K562 (cell line): ENCODE results near the gene ING4. TPM values are rescaled to one million over a fixed set of nuclear protein-coding genes. Genes with fewer than 3 reads are reported as not detected.

ENCODE experiments used
- CBFA2T3 ChIP-seq: fragments of 450-650 bp; IDR thresholded peaks from 2 replicates; pipeline ENCODE4 v1.6.1; 2017
- CEBPG ChIP-seq, 3 experiments: fragments of 200-800 bp in 1 of 3; sonication (Bioruptor generic) in 1 of 3; sonication (generic) in 1 of 3; formaldehyde crosslinking in 1 of 3; IDR thresholded peaks in 2 of 3; conservative IDR thresholded peaks in 1 of 3; 2 replicates each; pipeline versions ENCODE4 v1.6.1 to v1.8.0; 2016 to 2022; ENCODE audit warnings: missing compliant biosample characterization in 2 of 3, missing genetic modification characterization in 2 of 3, mild to moderate bottlenecking in 1 of 3, missing genetic modification reagents in 1 of 3
- DPF2 ChIP-seq: fragments of 450-650 bp; IDR thresholded peaks from 2 replicates; pipeline ENCODE4 v1.6.1; 2016
- FOS ChIP-seq: IDR thresholded peaks from 3 replicates; pipeline ENCODE4 v1.6.1; 2011; ENCODE audit not compliant: insufficient read length; ENCODE audit errors: extremely low read depth
- GABPB2 ChIP-seq: fragments of 250-450 bp; sonication (Bioruptor Pico); conservative IDR thresholded peaks from 2 replicates; pipeline ENCODE4 v1.5.1; 2021; ENCODE audit warnings: mild to moderate bottlenecking
- MAFG ChIP-seq: fragments of 450-650 bp; conservative IDR thresholded peaks from 2 replicates; pipeline ENCODE4 v1.6.1; 2016; ENCODE audit warnings: missing genetic modification characterization, missing compliant biosample characterization
- NR2F6 ChIP-seq: fragments of 450-650 bp; formaldehyde crosslinking; IDR thresholded peaks from 2 replicates; pipeline ENCODE4 v1.4.0; 2020; ENCODE audit warnings: mild to moderate bottlenecking
- RBM22 ChIP-seq: fragments of 200-400 bp; formaldehyde crosslinking; IDR thresholded peaks from 2 replicates; pipeline ENCODE4 v1.6.1; 2018; ENCODE audit warnings: low read length, low read depth; ENCODE audit not compliant: poor library complexity, severe bottlenecking
- SP1 ChIP-seq: sonication (generic); formaldehyde crosslinking; IDR thresholded peaks from 2 replicates; pipeline ENCODE4 v1.8.1; 2022; ENCODE audit warnings: mild to moderate bottlenecking, missing genetic modification reagents
- TEAD2 ChIP-seq: fragments of 450-650 bp; IDR thresholded peaks from 2 replicates; pipeline ENCODE4 v1.6.1; 2016; ENCODE audit warnings: missing genetic modification characterization, control low read depth, missing compliant biosample characterization
- polyA plus RNA-seq, 8 experiments: library from polyadenylated mRNA; depleted of rRNA in 4 of 8; stranded (reverse) in 5 of 8; unstranded in 3 of 8; fragments of >200 nt; fragmentation: Nextera tagmentation in 2 of 8; fragmentation: Illumina TruSeq in 1 of 8; extraction: Ambion mirVana in 2 of 8; extraction: Trizol in 1 of 8; gene quantifications; 2 replicates each; pipeline versions ENCODE4 v1.2.1 to v1.2.3, GENCODE V29; 2011 to 2014; ENCODE audit warnings: inconsistent platforms in 1 of 8, missing spikeins in 1 of 8
- total RNA-seq, 7 experiments: library from RNA; depleted of rRNA in 6 of 7; stranded (reverse); fragments of >200 nt in 6 of 7; fragmentation: Illumina TruSeq in 2 of 7; extraction: Trizol in 2 of 7; gene quantifications; 2 replicates each; pipeline versions ENCODE4 v1.2.1 to v1.2.3, GENCODE V29; 2011 to 2021; ENCODE audit warnings: low replicate concordance in 1 of 7
- TF ChIP-seq, protein P1 (sequence below), 2 experiments: fragments of 450-650 bp; formaldehyde crosslinking in 1 of 2; IDR thresholded peaks; 2 replicates each; pipeline versions ENCODE4 v1.4.0 to v1.6.1; 2014 to 2020; ENCODE audit warnings: mild to moderate bottlenecking in 2 of 2, borderline replicate concordance in 1 of 2, low read depth in 1 of 2
- TF ChIP-seq, protein P2 (sequence below): sonication (generic); formaldehyde crosslinking; IDR thresholded peaks from 2 replicates; pipeline ENCODE4 v1.8.1; 2022; ENCODE audit warnings: missing genetic modification reagents
- TF ChIP-seq, protein P3 (sequence below): sonication (generic); formaldehyde crosslinking; IDR thresholded peaks from 2 replicates; pipeline ENCODE4 v1.4.0; 2020; ENCODE audit warnings: mild to moderate bottlenecking, missing genetic modification reagents
- TF ChIP-seq, protein P4 (sequence below): fragments of 450-650 bp; IDR thresholded peaks from 2 replicates; pipeline ENCODE4 v1.6.1; 2014; ENCODE audit warnings: low read depth, mild to moderate bottlenecking, moderate library complexity, borderline replicate concordance

ING4 gene
- total and polyA plus RNA-seq, 9 of the 15 experiments (the other 6 are each of a cell fraction or from before 2014, with no cell fraction given), result 6.6 to 30.2 (median 15.7) TPM

DNA sequence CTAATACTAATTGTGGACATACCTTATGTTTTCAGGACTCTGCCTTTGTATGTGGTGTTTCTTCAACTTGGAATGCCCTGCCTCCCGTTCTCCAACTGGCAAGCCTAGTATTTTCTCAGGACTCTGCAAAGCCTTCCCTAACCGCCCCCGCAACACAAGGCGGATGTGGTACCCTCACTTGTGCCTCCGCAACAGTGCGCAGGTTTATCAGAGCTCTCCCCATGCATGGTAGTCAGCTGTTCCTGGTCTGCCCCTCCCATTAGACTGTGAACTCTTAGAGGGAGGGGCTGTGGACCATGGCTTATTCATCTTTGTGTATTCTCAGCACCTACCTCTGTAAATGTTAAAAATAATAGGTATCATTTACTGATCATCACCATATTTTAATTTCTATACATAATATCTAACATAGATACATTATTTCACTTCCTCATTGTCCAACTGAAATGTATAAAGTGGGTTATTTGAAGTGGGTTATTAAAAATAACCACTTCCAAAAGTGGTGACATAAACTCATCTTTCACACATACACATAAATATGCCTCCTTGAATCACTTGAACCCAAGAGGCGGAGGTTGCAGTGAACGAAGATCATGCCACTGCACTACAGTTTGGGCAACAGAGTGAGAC lies 36.1 kb downstream of the ING4 start (continued):
- no peak for TF ChIP-seq MAFG
- TF ChIP-seq, protein P1, sequence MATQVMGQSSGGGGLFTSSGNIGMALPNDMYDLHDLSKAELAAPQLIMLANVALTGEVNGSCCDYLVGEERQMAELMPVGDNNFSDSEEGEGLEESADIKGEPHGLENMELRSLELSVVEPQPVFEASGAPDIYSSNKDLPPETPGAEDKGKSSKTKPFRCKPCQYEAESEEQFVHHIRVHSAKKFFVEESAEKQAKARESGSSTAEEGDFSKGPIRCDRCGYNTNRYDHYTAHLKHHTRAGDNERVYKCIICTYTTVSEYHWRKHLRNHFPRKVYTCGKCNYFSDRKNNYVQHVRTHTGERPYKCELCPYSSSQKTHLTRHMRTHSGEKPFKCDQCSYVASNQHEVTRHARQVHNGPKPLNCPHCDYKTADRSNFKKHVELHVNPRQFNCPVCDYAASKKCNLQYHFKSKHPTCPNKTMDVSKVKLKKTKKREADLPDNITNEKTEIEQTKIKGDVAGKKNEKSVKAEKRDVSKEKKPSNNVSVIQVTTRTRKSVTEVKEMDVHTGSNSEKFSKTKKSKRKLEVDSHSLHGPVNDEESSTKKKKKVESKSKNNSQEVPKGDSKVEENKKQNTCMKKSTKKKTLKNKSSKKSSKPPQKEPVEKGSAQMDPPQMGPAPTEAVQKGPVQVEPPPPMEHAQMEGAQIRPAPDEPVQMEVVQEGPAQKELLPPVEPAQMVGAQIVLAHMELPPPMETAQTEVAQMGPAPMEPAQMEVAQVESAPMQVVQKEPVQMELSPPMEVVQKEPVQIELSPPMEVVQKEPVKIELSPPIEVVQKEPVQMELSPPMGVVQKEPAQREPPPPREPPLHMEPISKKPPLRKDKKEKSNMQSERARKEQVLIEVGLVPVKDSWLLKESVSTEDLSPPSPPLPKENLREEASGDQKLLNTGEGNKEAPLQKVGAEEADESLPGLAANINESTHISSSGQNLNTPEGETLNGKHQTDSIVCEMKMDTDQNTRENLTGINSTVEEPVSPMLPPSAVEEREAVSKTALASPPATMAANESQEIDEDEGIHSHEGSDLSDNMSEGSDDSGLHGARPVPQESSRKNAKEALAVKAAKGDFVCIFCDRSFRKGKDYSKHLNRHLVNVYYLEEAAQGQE (IDR thresholded peaks at IDR 0.05; ENCODE audit: borderline replicate concordance), result no peak
- TF ChIP-seq, protein P1 (CRISPR knock-in tag; IDR thresholded peaks at IDR 0.05; ENCODE audit: low read depth), result no peak
- TF ChIP-seq, protein P2, sequence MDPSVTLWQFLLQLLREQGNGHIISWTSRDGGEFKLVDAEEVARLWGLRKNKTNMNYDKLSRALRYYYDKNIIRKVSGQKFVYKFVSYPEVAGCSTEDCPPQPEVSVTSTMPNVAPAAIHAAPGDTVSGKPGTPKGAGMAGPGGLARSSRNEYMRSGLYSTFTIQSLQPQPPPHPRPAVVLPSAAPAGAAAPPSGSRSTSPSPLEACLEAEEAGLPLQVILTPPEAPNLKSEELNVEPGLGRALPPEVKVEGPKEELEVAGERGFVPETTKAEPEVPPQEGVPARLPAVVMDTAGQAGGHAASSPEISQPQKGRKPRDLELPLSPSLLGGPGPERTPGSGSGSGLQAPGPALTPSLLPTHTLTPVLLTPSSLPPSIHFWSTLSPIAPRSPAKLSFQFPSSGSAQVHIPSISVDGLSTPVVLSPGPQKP (CRISPR knock-in tag), result no peak
- TF ChIP-seq CEBPG (CRISPR knock-in tag; IDR thresholded peaks at IDR 0.05), result no peak
- TF ChIP-seq CEBPG (tag; conservative IDR thresholded peaks at IDR 0.05 in 1 of 2, IDR thresholded peaks at IDR 0.05 in 1 of 2), result no peak
- TF ChIP-seq, protein P3, sequence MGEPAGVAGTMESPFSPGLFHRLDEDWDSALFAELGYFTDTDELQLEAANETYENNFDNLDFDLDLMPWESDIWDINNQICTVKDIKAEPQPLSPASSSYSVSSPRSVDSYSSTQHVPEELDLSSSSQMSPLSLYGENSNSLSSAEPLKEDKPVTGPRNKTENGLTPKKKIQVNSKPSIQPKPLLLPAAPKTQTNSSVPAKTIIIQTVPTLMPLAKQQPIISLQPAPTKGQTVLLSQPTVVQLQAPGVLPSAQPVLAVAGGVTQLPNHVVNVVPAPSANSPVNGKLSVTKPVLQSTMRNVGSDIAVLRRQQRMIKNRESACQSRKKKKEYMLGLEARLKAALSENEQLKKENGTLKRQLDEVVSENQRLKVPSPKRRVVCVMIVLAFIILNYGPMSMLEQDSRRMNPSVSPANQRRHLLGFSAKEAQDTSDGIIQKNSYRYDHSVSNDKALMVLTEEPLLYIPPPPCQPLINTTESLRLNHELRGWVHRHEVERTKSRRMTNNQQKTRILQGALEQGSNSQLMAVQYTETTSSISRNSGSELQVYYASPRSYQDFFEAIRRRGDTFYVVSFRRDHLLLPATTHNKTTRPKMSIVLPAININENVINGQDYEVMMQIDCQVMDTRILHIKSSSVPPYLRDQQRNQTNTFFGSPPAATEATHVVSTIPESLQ (CRISPR knock-in tag), result no peak
- no peak for TF ChIP-seq FOS
- TF ChIP-seq NR2F6 (CRISPR knock-in tag), result no peak
- TF ChIP-seq CBFA2T3, result peak; percentile 80
- TF ChIP-seq, protein P4, sequence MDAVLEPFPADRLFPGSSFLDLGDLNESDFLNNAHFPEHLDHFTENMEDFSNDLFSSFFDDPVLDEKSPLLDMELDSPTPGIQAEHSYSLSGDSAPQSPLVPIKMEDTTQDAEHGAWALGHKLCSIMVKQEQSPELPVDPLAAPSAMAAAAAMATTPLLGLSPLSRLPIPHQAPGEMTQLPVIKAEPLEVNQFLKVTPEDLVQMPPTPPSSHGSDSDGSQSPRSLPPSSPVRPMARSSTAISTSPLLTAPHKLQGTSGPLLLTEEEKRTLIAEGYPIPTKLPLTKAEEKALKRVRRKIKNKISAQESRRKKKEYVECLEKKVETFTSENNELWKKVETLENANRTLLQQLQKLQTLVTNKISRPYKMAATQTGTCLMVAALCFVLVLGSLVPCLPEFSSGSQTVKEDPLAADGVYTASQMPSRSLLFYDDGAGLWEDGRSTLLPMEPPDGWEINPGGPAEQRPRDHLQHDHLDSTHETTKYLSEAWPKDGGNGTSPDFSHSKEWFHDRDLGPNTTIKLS, result no peak
- no peak for TF ChIP-seq RBM22
- no peak for TF ChIP-seq TEAD2 (tag)
- no peak for TF ChIP-seq SP1 (CRISPR knock-in tag)
- no peak for TF ChIP-seq GABPB2 (CRISPR knock-in tag)
- peak; percentile 78 for TF ChIP-seq DPF2
